HepG2 (cell line): Measurements from ENCODE around the gene SUSD3. TPM values are rescaled to one million over a fixed set of nuclear protein-coding genes. Genes with fewer than 3 reads are reported as not detected.

ENCODE experiments used
- ATF2 ChIP-seq: sonication (generic); formaldehyde crosslinking; IDR thresholded peaks from 2 replicates; pipeline ENCODE4 v1.4.0; 2020; ENCODE audit warnings: missing genetic modification reagents
- DR1 ChIP-seq: sonication (generic); formaldehyde crosslinking; IDR thresholded peaks from 2 replicates; pipeline ENCODE4 v1.8.0; 2021; ENCODE audit warnings: mild to moderate bottlenecking, missing genetic modification reagents, inconsistent platforms
- MAZ ChIP-seq, 2 experiments: sonication (generic) in 1 of 2; formaldehyde crosslinking in 1 of 2; IDR thresholded peaks; 2 replicates each; pipeline versions ENCODE4 v1.5.0 to v1.6.1; 2012 to 2020; ENCODE audit warnings: low read depth in 2 of 2, mild to moderate bottlenecking in 2 of 2, borderline replicate concordance in 1 of 2, improper control_type of control experiment in 1 of 2, low read length in 1 of 2, missing genetic modification reagents in 1 of 2, moderate library complexity in 1 of 2
- PBX2 ChIP-seq: IDR thresholded peaks from 2 replicates; pipeline ENCODE4 v1.6.1; 2016; ENCODE audit warnings: control low read depth
- POLR2AphosphoS5 ChIP-seq: IDR thresholded peaks from 2 replicates; pipeline ENCODE4 v1.6.1; 2012; ENCODE audit warnings: low read depth, low read length
- POLR2G ChIP-seq: fragments of 200-400 bp; formaldehyde crosslinking; IDR thresholded peaks from 2 replicates; pipeline ENCODE4 v1.6.1; 2018; ENCODE audit warnings: mild to moderate bottlenecking, low read depth, low read length, moderate library complexity
- SOX13 ChIP-seq, 3 experiments: fragments of 450-650 bp in 1 of 3; sonication (generic) in 1 of 3; formaldehyde crosslinking in 1 of 3; IDR thresholded peaks in 2 of 3; conservative IDR thresholded peaks in 1 of 3; 2 replicates each; pipeline versions ENCODE4 v1.5.0 to v1.6.1; 2016 to 2020; ENCODE audit warnings: antibody characterized with exemption in 1 of 3, mild to moderate bottlenecking in 1 of 3, missing compliant biosample characterization in 1 of 3, missing genetic modification reagents in 1 of 3, moderate library complexity in 1 of 3
- SP1 ChIP-seq, 2 experiments: fragments of 450-650 bp in 1 of 2; sonication (generic) in 1 of 2; formaldehyde crosslinking in 1 of 2; IDR thresholded peaks; 2 replicates each; pipeline versions ENCODE4 v1.4.0 to v1.6.1; 2016 to 2020; ENCODE audit warnings: missing genetic modification reagents in 1 of 2
- TRAFD1 ChIP-seq: sonication (generic); formaldehyde crosslinking; IDR thresholded peaks from 2 replicates; pipeline ENCODE4 v1.5.1; 2020; ENCODE audit warnings: missing genetic modification reagents, mild to moderate bottlenecking, borderline replicate concordance
- ZBTB40 ChIP-seq, 2 experiments: fragments of 450-650 bp in 1 of 2; sonication (generic) in 1 of 2; formaldehyde crosslinking in 1 of 2; IDR thresholded peaks; 2 replicates each; pipeline versions ENCODE4 v1.6.1 to v1.8.0; 2016 to 2022; ENCODE audit warnings: antibody characterized with exemption in 1 of 2, mild to moderate bottlenecking in 1 of 2, missing genetic modification reagents in 1 of 2
- ZMYM3 ChIP-seq: sonication (generic); formaldehyde crosslinking; IDR thresholded peaks from 2 replicates; pipeline ENCODE4 v1.5.1; 2020; ENCODE audit warnings: mild to moderate bottlenecking, missing genetic modification reagents
- ZNF136 ChIP-seq: sonication (generic); formaldehyde crosslinking; IDR thresholded peaks from 2 replicates; pipeline ENCODE4 v1.8.1; 2022; ENCODE audit warnings: low read depth, mild to moderate bottlenecking, moderate library complexity, missing genetic modification reagents
- ZNF510 ChIP-seq: sonication (generic); formaldehyde crosslinking; IDR thresholded peaks from 2 replicates; pipeline ENCODE4 v1.4.0; 2020; ENCODE audit warnings: low read depth, mild to moderate bottlenecking, missing genetic modification reagents
- ZNF562 ChIP-seq: sonication (generic); formaldehyde crosslinking; IDR thresholded peaks from 2 replicates; pipeline ENCODE4 v1.8.0; 2022; ENCODE audit warnings: missing genetic modification reagents, borderline replicate concordance
- polyA plus RNA-seq, 8 experiments: library from polyadenylated mRNA; depleted of rRNA in 3 of 8; stranded (reverse) in 7 of 8; unstranded in 1 of 8; fragments of >200 nt; fragmentation: Illumina TruSeq in 4 of 8; extraction: Trizol in 4 of 8; gene quantifications; 2 replicates each; pipeline versions ENCODE4 v1.2.1 to v1.2.3, GENCODE V29; 2011 to 2016; ENCODE audit warnings: low read depth in 4 of 8, missing spikeins in 1 of 8, mixed read lengths in 1 of 8; ENCODE audit not compliant: insufficient read depth in 1 of 8
- total RNA-seq, 5 experiments: library from RNA; depleted of rRNA; stranded (reverse); fragments of >200 nt; fragmentation: Illumina TruSeq; extraction: Trizol; gene quantifications; 2 replicates each; pipeline ENCODE4 v1.2.3, GENCODE V29; 2016; ENCODE audit warnings: low read depth in 1 of 5

SUSD3 gene
- total and polyA plus RNA-seq, 2 of the 13 experiments (the other 11 are each of a cell fraction or from before 2014, with no cell fraction given) = 7.0 to 9.1 TPM

- TF ChIP-seq SP1 (IDR thresholded peaks at IDR 0.05) = no peak
- TF ChIP-seq SP1 (CRISPR knock-in tag; IDR thresholded peaks at IDR 0.05) = no peak
- TF ChIP-seq PBX2 (CRISPR knock-in tag) = no peak
- TF ChIP-seq ATF2 (CRISPR knock-in tag) = no peak
- peak; percentile 89 for TF ChIP-seq ZMYM3 (CRISPR knock-in tag)
- no peak for TF ChIP-seq DR1 (CRISPR knock-in tag)
- TF ChIP-seq ZNF562 (CRISPR knock-in tag) = no peak
- TF ChIP-seq SOX13 (IDR thresholded peaks at IDR 0.05) = no peak
- TF ChIP-seq SOX13 (CRISPR knock-in tag; conservative IDR thresholded peaks at IDR 0.05 in 1 of 2, IDR thresholded peaks at IDR 0.05 in 1 of 2) = 0 out of 4 replicates have a peak, but pooled peaks of 1 of the 2 experiments have one; percentile 6
- no peak for TF ChIP-seq ZNF136 (CRISPR knock-in tag)
- no peak for TF ChIP-seq ZNF510 (CRISPR knock-in tag)
- TF ChIP-seq TRAFD1 (CRISPR knock-in tag) = no peak
- TF ChIP-seq POLR2AphosphoS5 = no peak
- TF ChIP-seq ZBTB40 (IDR thresholded peaks at IDR 0.05) = no peak
- no peak for TF ChIP-seq ZBTB40 (CRISPR knock-in tag; IDR thresholded peaks at IDR 0.05)
- no peak for TF ChIP-seq MAZ (IDR thresholded peaks at IDR 0.05; ENCODE audit: borderline replicate concordance, low read depth, low read length)
- TF ChIP-seq MAZ (CRISPR knock-in tag; IDR thresholded peaks at IDR 0.05; ENCODE audit: low read depth) = no peak
- TF ChIP-seq POLR2G = no peak
These were observed 2.8 kb downstream of the SUSD3 start (continued) for GRCh38 chr9:93061260-93061751.
